Measurements from ENCODE around the gene KLHL15. TPM values are rescaled to one million over a fixed set of nuclear protein-coding genes. Genes with fewer than 3 reads are reported as not detected.

Gene KLHL15
- polyA plus RNA-seq, 1 experiment, result 2.7 TPM

DNA sequence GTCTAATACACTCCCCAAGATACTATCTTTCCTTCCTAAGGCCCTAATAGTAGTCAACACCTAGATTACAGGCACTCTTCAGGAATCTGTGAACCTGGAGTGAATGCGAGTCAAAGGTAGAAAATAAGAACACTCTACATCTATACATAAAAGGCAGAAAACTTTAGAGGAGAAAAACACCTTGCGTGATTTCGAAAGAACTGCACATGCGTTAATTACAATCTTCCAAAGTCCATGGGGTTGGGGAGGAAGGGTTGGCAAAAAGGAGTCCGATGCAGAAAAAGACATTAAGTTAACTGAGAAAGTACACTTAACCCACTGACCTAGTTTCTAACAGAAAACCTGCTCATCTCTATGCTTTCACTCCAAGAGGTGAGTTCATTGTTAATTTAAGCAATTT lies 27.3 kb downstream of the KLHL15 start:
- no peaks in the 10 kb centered on the region for H3K36me3 ChIP-seq (ENCODE audit: control insufficient read depth, insufficient read depth, low read length)
- ChIA-PET CTCF (no interaction called here), POLR2A (no interaction called here)
- no peak overlapping the region for H3K4me3 ChIP-seq (ENCODE audit: low read depth, low read length)
- DNase-seq (ENCODE audit: low read depth), result no peak
- TF ChIP-seq, protein P1, sequence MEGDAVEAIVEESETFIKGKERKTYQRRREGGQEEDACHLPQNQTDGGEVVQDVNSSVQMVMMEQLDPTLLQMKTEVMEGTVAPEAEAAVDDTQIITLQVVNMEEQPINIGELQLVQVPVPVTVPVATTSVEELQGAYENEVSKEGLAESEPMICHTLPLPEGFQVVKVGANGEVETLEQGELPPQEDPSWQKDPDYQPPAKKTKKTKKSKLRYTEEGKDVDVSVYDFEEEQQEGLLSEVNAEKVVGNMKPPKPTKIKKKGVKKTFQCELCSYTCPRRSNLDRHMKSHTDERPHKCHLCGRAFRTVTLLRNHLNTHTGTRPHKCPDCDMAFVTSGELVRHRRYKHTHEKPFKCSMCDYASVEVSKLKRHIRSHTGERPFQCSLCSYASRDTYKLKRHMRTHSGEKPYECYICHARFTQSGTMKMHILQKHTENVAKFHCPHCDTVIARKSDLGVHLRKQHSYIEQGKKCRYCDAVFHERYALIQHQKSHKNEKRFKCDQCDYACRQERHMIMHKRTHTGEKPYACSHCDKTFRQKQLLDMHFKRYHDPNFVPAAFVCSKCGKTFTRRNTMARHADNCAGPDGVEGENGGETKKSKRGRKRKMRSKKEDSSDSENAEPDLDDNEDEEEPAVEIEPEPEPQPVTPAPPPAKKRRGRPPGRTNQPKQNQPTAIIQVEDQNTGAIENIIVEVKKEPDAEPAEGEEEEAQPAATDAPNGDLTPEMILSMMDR (IDR thresholded peaks at IDR 0.05; ENCODE audit: insufficient read depth, low read depth, low read length), result no peak
- H3K27me3 ChIP-seq (ENCODE audit: control insufficient read depth, insufficient read depth, low read length), result no peaks in the 10 kb centered on the region

DNA sequence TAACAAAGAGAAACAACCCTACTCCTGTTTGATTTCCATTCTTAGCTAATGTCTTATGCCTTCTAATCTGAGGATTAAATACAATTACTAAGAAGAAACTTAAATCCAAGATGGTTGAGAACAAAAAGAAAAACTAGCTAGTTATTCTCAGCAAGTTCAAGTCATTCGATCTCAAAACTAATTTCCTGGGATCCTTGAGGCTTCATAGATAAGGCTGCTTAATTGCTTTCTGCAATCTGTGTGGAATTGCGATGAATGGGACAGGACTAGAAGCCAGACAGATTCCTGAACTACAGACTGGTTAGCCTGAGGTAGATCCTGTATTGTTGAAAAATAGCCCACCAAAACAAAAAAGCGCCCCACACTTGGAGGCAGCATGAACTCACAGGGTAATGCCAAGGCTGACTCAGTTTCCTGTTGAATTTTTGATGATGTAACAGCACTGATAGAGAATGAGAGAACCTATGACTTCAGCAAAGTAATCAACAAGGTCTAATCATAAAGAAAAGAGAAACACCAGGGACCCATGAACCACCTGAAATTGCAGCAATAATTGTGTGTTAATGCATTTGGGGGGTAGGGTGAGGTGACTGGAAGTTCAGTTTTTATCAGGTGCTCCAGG lies 33.9 kb downstream of the KLHL15 start:
- POLR2A ChIA-PET, result no interaction called here

DNA sequence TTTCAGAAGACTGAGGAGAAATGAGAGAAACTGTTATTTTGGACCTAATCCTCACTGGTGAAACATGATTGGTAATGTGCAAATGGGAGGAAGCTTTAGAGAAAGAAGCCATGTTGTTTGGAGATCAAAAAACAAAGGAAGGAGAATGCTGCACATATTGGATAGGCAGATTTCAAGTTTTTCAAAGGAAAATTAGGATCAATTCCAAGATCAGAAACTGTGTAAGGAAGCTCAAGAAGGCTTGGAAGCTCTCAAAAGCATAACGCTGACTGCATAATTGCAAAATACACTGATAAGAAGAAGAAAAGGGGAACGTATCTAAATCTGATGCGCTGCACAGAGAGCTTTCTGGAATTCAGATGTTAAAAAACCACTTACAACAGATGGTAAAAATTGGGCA lies 34.6 kb downstream of the KLHL15 start:
- ChIA-PET POLR2A (no interaction called here), CTCF (no interaction called here)
- no peak overlapping the region for H3K4me3 ChIP-seq (ENCODE audit: low read depth, low read length)
- no peak for DNase-seq (ENCODE audit: low read depth)
- H3K36me3 ChIP-seq (ENCODE audit: control insufficient read depth, insufficient read depth, low read length), result peaks cover 1% of the 10 kb centered on the region; the same call in 1 of the 2 replicates
- no peaks in the 10 kb centered on the region for H3K27me3 ChIP-seq (ENCODE audit: control insufficient read depth, insufficient read depth, low read length)
- TF ChIP-seq, protein P1 (IDR thresholded peaks at IDR 0.05; ENCODE audit: insufficient read depth, low read depth, low read length), result no peak

More for the DNA sequence above, 33.9 kb downstream of the KLHL15 start:
- Histone ChIP-seq H3K4me3 (ENCODE audit: low read depth, low read length) (no peak overlapping the region), H3K36me3 (ENCODE audit: control insufficient read depth, insufficient read depth, low read length) (no peaks in the 10 kb centered on the region), H3K27me3 (ENCODE audit: control insufficient read depth, insufficient read depth, low read length) (no peaks in the 10 kb centered on the region)
- DNase-seq (ENCODE audit: low read depth), result no peak
- TF ChIP-seq, protein P1 (IDR thresholded peaks at IDR 0.05; ENCODE audit: insufficient read depth, low read depth, low read length), result no peak
- CTCF ChIA-PET, result no interaction called here

DNA sequence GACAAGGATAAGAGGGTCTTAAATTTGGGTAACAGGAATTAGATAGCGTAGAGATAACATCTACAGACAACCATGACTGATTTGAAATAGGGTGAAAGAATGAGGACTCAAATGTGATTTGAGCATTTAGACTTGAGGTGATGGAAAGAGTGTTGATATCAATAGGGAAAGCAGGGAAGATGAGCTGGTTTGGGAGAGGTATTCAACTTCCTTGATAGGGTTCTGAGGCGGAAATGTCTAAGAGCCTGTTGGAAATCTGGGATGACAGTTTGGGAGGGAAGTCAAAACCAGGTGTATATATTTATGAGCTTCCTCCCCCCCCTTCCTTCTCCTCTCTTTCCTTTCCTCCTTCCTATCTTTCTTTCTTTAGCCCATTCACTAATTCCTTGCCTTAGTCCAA lies 36.5 kb downstream of the KLHL15 start:
- Histone ChIP-seq H3K36me3 (ENCODE audit: control insufficient read depth, insufficient read depth, low read length) (peaks cover 1% of the 10 kb centered on the region; the same call in 1 of the 2 replicates), H3K27me3 (ENCODE audit: control insufficient read depth, insufficient read depth, low read length) (no peaks in the 10 kb centered on the region), H3K4me3 (ENCODE audit: low read depth, low read length) (no peak overlapping the region)
- ChIA-PET CTCF (no interaction called here), POLR2A (no interaction called here)
- no peak for DNase-seq (ENCODE audit: low read depth)
- TF ChIP-seq, protein P1 (IDR thresholded peaks at IDR 0.05; ENCODE audit: insufficient read depth, low read depth, low read length), result no peak

DNA sequence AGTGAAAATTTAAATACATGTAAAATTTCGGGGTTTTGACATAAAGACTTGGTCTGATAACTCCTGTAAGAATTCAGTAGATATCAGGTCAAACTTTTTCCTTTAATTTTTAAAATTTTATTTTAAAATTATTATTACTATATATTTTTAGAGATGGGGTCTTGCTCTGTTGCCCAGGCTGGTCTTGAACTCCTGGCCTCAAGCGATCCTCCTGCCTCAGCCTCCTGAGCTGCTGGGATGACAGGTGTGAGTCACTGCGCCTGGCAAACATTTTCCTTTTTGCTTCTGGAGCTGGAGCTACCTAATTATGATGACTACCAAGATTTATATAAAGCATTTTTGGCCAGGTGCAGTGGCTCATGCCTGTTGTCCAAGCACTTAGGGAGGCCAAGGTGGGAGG lies 37.3 kb downstream of the KLHL15 start:
- ChIA-PET CTCF (interaction anchor here (0.9 kb wide), 1 partner anchor 65 kb away, joined by 3 read pairs; the partner anchor contains the start of gene EIF2S3), POLR2A (no interaction called here)

More for the DNA sequence above, 37.3 kb downstream of the KLHL15 start:
- no peaks in the 10 kb centered on the region for H3K27me3 ChIP-seq (ENCODE audit: control insufficient read depth, insufficient read depth, low read length)
- TF ChIP-seq, protein P1 (IDR thresholded peaks at IDR 0.05; ENCODE audit: insufficient read depth, low read depth, low read length), result no peak
- peaks cover 1% of the 10 kb centered on the region; the same call in 1 of the 2 replicates for H3K36me3 ChIP-seq (ENCODE audit: control insufficient read depth, insufficient read depth, low read length)
- no peak overlapping the region for H3K4me3 ChIP-seq (ENCODE audit: low read depth, low read length)
- no peak for DNase-seq (ENCODE audit: low read depth)
